ENCODE results near the gene ST8SIA6.

ST8SIA6 gene

GRCh38 chr10:17358461-17358860, 95.9 kb downstream of the ST8SIA6 start:
- Histone ChIP-seq H3K4me3 (ENCODE audit: low read depth, low read length) (no peak overlapping the region), H3K36me3 (ENCODE audit: control insufficient read depth, insufficient read depth, low read length) (no peaks in the 10 kb centered on the region), H3K27ac (ENCODE audit: low read depth, low read length) (no peak overlapping the region), H3K4me1 (ENCODE audit: control insufficient read depth, insufficient read depth, low read length) (no peaks in the 10 kb centered on the region), H3K27me3 (ENCODE audit: control insufficient read depth, insufficient read depth, low read length) (no peaks in the 10 kb centered on the region), H3K9ac (ENCODE audit: low read depth, low read length) (no peak overlapping the region), H3K9me3 (ENCODE audit: control insufficient read depth, insufficient read depth, low read length) (no peaks in the 10 kb centered on the region)

- Histone ChIP-seq H3K9ac (ENCODE audit: low read depth, low read length) (no peak overlapping the region), H3K4me1 (ENCODE audit: control insufficient read depth, insufficient read depth, low read length) (no peaks in the 10 kb centered on the region), H3K36me3 (ENCODE audit: control insufficient read depth, insufficient read depth, low read length) (no peaks in the 10 kb centered on the region), H3K9me3 (ENCODE audit: control insufficient read depth, insufficient read depth, low read length) (no peaks in the 10 kb centered on the region), H3K27me3 (ENCODE audit: control insufficient read depth, insufficient read depth, low read length) (no peaks in the 10 kb centered on the region), H3K27ac (ENCODE audit: low read depth, low read length) (no peak overlapping the region), H3K4me3 (ENCODE audit: low read depth, low read length) (no peak overlapping the region)
Measured at GRCh38 chr10:17357781-17358180, 96.6 kb downstream of the ST8SIA6 start.

- Histone ChIP-seq H3K4me3 (ENCODE audit: low read depth, low read length) (no peak overlapping the region), H3K4me1 (ENCODE audit: control insufficient read depth, insufficient read depth, low read length) (no peaks in the 10 kb centered on the region), H3K36me3 (ENCODE audit: control insufficient read depth, insufficient read depth, low read length) (no peaks in the 10 kb centered on the region), H3K9me3 (ENCODE audit: control insufficient read depth, insufficient read depth, low read length) (no peaks in the 10 kb centered on the region), H3K27me3 (ENCODE audit: control insufficient read depth, insufficient read depth, low read length) (no peaks in the 10 kb centered on the region), H3K27ac (ENCODE audit: low read depth, low read length) (no peak overlapping the region), H3K9ac (ENCODE audit: low read depth, low read length) (no peak overlapping the region)
Measured at GRCh38 chr10:17356820-17357219, 97.6 kb downstream of the ST8SIA6 start.

- Histone ChIP-seq H3K4me3 (ENCODE audit: low read depth, low read length) (no peak overlapping the region), H3K27me3 (ENCODE audit: control insufficient read depth, insufficient read depth, low read length) (no peaks in the 10 kb centered on the region), H3K36me3 (ENCODE audit: control insufficient read depth, insufficient read depth, low read length) (no peaks in the 10 kb centered on the region), H3K9ac (ENCODE audit: low read depth, low read length) (no peak overlapping the region), H3K4me1 (ENCODE audit: control insufficient read depth, insufficient read depth, low read length) (no peaks in the 10 kb centered on the region), H3K27ac (ENCODE audit: low read depth, low read length) (no peak overlapping the region), H3K9me3 (ENCODE audit: control insufficient read depth, insufficient read depth, low read length) (no peaks in the 10 kb centered on the region)
Measured at GRCh38 chr10:17354781-17355180, 99.6 kb downstream of the ST8SIA6 start.

- no peaks in the 10 kb centered on the region for H3K27me3 ChIP-seq (ENCODE audit: control insufficient read depth, insufficient read depth, low read length)
- H3K9me3 ChIP-seq (ENCODE audit: control insufficient read depth, insufficient read depth, low read length), result no peaks in the 10 kb centered on the region
- H3K4me1 ChIP-seq (ENCODE audit: control insufficient read depth, insufficient read depth, low read length), result no peaks in the 10 kb centered on the region
- H3K27ac ChIP-seq (ENCODE audit: low read depth, low read length), result no peak overlapping the region
- H3K36me3 ChIP-seq (ENCODE audit: control insufficient read depth, insufficient read depth, low read length), result no peaks in the 10 kb centered on the region
- H3K9ac ChIP-seq (ENCODE audit: low read depth, low read length), result no peak overlapping the region
- H3K4me3 ChIP-seq (ENCODE audit: low read depth, low read length), result no peak overlapping the region
Measured at GRCh38 chr10:17353568-17354300, 100.7 kb downstream of the ST8SIA6 start.

GRCh38 chr10:17352583-17352982, 101.8 kb downstream of the ST8SIA6 start:
- Histone ChIP-seq H3K27me3 (ENCODE audit: control insufficient read depth, insufficient read depth, low read length) (no peaks in the 10 kb centered on the region), H3K4me1 (ENCODE audit: control insufficient read depth, insufficient read depth, low read length) (no peaks in the 10 kb centered on the region), H3K4me3 (ENCODE audit: low read depth, low read length) (no peak overlapping the region)

GRCh38 chr10:17351506-17351905, 102.9 kb downstream of the ST8SIA6 start:
- H3K4me1 ChIP-seq (ENCODE audit: control insufficient read depth, insufficient read depth, low read length), result no peaks in the 10 kb centered on the region
- no peak overlapping the region for H3K9ac ChIP-seq (ENCODE audit: low read depth, low read length)
- no peak overlapping the region for H3K4me3 ChIP-seq (ENCODE audit: low read depth, low read length)
- H3K27ac ChIP-seq (ENCODE audit: low read depth, low read length), result no peak overlapping the region
- H3K9me3 ChIP-seq (ENCODE audit: control insufficient read depth, insufficient read depth, low read length), result no peaks in the 10 kb centered on the region
- H3K36me3 ChIP-seq (ENCODE audit: control insufficient read depth, insufficient read depth, low read length), result no peaks in the 10 kb centered on the region
- no peaks in the 10 kb centered on the region for H3K27me3 ChIP-seq (ENCODE audit: control insufficient read depth, insufficient read depth, low read length)

More at GRCh38 chr10:17352583-17352982, 101.8 kb downstream of the ST8SIA6 start:
- Histone ChIP-seq H3K36me3 (ENCODE audit: control insufficient read depth, insufficient read depth, low read length) (no peaks in the 10 kb centered on the region), H3K9me3 (ENCODE audit: control insufficient read depth, insufficient read depth, low read length) (no peaks in the 10 kb centered on the region), H3K27ac (ENCODE audit: low read depth, low read length) (no peak overlapping the region), H3K9ac (ENCODE audit: low read depth, low read length) (no peak overlapping the region)

GRCh38 chr10:17349717-17350116, 104.7 kb downstream of the ST8SIA6 start:
- Histone ChIP-seq H3K4me1 (ENCODE audit: control insufficient read depth, insufficient read depth, low read length) (no peaks in the 10 kb centered on the region), H3K4me3 (ENCODE audit: low read depth, low read length) (no peak overlapping the region), H3K27ac (ENCODE audit: low read depth, low read length) (no peak overlapping the region), H3K36me3 (ENCODE audit: control insufficient read depth, insufficient read depth, low read length) (no peaks in the 10 kb centered on the region), H3K9ac (ENCODE audit: low read depth, low read length) (no peak overlapping the region), H3K9me3 (ENCODE audit: control insufficient read depth, insufficient read depth, low read length) (no peaks in the 10 kb centered on the region), H3K27me3 (ENCODE audit: control insufficient read depth, insufficient read depth, low read length) (no peaks in the 10 kb centered on the region)

- H3K27ac ChIP-seq (ENCODE audit: low read depth, low read length), result no peak overlapping the region
- no peaks in the 10 kb centered on the region for H3K4me1 ChIP-seq (ENCODE audit: control insufficient read depth, insufficient read depth, low read length)
- no peaks in the 10 kb centered on the region for H3K36me3 ChIP-seq (ENCODE audit: control insufficient read depth, insufficient read depth, low read length)
- H3K9ac ChIP-seq (ENCODE audit: low read depth, low read length), result no peak overlapping the region
- H3K4me3 ChIP-seq (ENCODE audit: low read depth, low read length), result no peak overlapping the region
- no peaks in the 10 kb centered on the region for H3K9me3 ChIP-seq (ENCODE audit: control insufficient read depth, insufficient read depth, low read length)
- H3K27me3 ChIP-seq (ENCODE audit: control insufficient read depth, insufficient read depth, low read length), result no peaks in the 10 kb centered on the region
Measured at GRCh38 chr10:17348501-17349349, 105.7 kb downstream of the ST8SIA6 start.

GRCh38 chr10:17348011-17348500, 106.3 kb downstream of the ST8SIA6 start:
- Histone ChIP-seq H3K9ac (ENCODE audit: low read depth, low read length) (no peak overlapping the region), H3K4me3 (ENCODE audit: low read depth, low read length) (no peak overlapping the region), H3K27me3 (ENCODE audit: control insufficient read depth, insufficient read depth, low read length) (no peaks in the 10 kb centered on the region), H3K27ac (ENCODE audit: low read depth, low read length) (no peak overlapping the region), H3K36me3 (ENCODE audit: control insufficient read depth, insufficient read depth, low read length) (no peaks in the 10 kb centered on the region), H3K4me1 (ENCODE audit: control insufficient read depth, insufficient read depth, low read length) (no peaks in the 10 kb centered on the region), H3K9me3 (ENCODE audit: control insufficient read depth, insufficient read depth, low read length) (no peaks in the 10 kb centered on the region)

GRCh38 chr10:17344206-17344605, 110.2 kb downstream of the ST8SIA6 start:
- Histone ChIP-seq H3K27me3 (ENCODE audit: control insufficient read depth, insufficient read depth, low read length) (no peaks in the 10 kb centered on the region), H3K4me3 (ENCODE audit: low read depth, low read length) (no peak overlapping the region), H3K36me3 (ENCODE audit: control insufficient read depth, insufficient read depth, low read length) (no peaks in the 10 kb centered on the region), H3K9ac (ENCODE audit: low read depth, low read length) (no peak overlapping the region), H3K27ac (ENCODE audit: low read depth, low read length) (no peak overlapping the region), H3K9me3 (ENCODE audit: control insufficient read depth, insufficient read depth, low read length) (peaks cover 15% of the 10 kb centered on the region), H3K4me1 (ENCODE audit: control insufficient read depth, insufficient read depth, low read length) (no peaks in the 10 kb centered on the region)
